Activated CD4-positive, alpha-beta T cell treated with anti-CD3 and anti-CD28 coated beads for 4 hours (primary cell): ENCODE results near the gene PTPMT1.

Experiments
- DNase-seq, 2 donors: peaks; one replicate each; pipeline ENCODE4 v3.0.0-alpha.2; 2020

The PTPMT1 gene

GRCh38 chr11:47586098-47586855 is 20.9 kb downstream of the PTPMT1 start, which contains the start of gene FAM180B:
Gene FAM180B (plus strand): TSS chr11:47586678. CDS start chr11:47586769, 91 bp downstream.
- DNase-seq, result no peak

- DNase-seq, result no peak
These were observed 21.8 kb downstream of the PTPMT1 start for GRCh38 chr11:47587039-47587716.

DNA sequence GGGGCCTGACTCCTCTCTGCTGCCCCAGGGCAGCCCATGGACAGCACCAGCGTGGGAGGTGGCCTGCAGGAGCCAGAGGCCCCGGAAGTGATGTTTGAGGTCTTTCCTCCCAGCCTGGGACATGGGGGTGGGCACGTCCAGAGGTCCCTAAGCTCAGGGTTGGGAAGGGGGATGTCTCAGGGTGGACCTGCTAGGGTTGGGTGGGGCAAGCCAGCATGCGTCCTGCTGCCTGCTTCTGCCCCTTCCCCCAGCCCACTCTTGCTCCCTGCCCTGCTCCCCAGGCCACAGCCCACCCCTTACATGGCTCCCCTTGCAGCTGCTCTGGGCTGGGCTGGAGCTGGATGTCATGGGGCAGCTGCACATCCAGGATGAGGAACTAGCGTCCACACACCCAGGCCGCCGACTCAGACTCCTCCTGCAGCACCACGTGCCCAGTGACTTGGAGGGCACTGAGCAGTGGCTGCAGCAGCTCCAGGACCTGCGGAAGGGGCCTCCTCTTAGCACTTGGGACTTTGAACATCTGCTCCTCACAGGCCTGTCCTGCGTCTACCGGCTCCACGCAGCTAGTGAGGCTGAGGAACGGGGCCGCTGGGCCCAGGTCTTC is 22.4 kb downstream of the PTPMT1 start:
- no peak for DNase-seq

DNA sequence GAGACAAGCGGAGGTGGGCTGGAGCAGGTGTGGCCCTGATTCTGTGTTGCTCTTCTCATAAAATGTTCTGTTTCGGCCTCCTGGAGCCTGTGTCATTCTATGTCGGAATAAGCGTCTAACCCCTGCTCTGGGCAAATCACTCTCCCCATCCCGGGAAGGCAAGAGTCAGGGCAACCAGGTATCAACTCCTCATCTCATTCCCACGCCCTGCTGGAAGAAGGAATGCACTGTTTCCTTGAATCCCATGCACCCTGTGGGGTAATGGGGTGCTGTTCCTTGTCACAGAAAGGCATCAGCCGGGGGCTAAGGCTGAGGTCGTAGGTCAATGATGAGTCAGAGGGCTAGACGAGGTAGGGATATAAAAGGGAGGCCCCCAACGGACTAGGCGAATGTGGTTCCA is 23.7 kb downstream of the PTPMT1 start:
- no peak for DNase-seq

DNA sequence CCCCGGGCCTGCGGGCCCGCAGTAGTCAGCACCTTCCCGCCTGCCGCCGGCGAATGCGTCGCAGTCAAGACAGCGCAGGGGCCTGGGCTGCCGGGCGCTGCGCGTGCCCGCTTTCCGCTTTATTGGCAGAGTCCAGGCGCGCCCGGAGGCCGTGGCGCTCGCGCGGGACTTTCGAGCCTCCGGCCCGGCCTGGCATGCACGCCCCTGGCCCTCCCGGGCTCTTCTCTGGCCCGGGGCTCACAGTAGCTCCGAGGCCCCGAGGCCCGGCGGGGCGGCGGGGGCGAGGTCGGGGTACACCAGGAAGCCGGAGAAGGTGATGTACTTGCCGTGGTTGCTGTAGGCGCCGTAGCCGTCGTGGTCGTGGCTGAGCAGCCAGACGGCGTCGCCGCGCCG is 24.2 kb downstream of the PTPMT1 start:
- no peak for DNase-seq

GRCh38 chr11:47589977-47590861 is 24.8 kb downstream of the PTPMT1 start:
- no peak for DNase-seq

DNA sequence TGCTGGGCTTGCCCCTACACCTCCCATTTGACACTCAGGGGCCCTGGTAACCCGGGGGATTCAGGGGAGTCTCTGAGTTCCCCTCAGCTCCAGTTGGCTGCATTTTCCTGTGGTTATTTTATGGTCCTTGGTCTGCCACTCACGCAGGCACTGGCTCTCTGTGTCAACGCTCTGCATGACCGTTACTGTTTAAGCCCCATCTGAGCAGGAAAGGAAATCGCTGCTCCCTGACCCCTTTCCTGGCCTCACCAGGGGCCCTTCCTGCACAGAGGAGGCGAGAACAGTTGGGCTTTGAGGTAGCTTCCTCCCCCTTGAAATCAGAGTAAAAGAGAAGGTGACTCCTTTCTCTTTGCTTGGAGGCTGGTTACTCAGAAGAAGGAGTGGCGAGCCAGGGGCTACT is 26.4 kb downstream of the PTPMT1 start:
- DNase-seq, result no peak

GRCh38 chr11:47592251-47592650 is 26.9 kb downstream of the PTPMT1 start:
- DNase-seq, result no peak

DNA sequence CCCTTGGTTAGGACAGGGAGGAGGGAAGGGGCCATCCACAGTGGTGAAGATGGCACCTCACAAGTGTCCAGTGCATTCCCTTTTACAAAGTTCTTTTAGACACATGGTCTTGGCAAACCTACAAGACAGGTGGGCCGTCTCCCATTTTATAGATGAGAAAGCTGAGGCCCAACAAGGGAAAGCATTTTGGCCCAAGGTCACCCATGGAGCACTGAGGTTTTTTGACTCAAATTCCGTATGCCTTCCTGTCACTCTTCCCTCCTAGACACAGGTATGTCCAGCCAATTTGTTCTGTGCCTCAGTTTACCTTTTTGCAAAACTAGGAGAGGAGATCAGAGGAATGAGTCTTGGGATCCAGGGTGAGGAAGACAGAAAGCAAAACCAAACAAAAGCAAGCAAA is 27.6 kb downstream of the PTPMT1 start:
- no peak for DNase-seq

GRCh38 chr11:47593492-47593933 is 28.1 kb downstream of the PTPMT1 start:
- DNase-seq, result no peak

- DNase-seq, result no peak
These were observed 28.8 kb downstream of the PTPMT1 start, which contains the start of gene C1QTNF4 for GRCh38 chr11:47593934-47594855. Gene C1QTNF4 (minus strand): TSS chr11:47594411. CDS start chr11:47590810, 3,601 bp downstream.

- DNase-seq, result no peak
These were observed 29.6 kb downstream of the PTPMT1 start for GRCh38 chr11:47595029-47595428.

- DNase-seq, result no peak
These were observed 30.6 kb downstream of the PTPMT1 start for GRCh38 chr11:47595967-47596366.

- DNase-seq, result no peak
These were observed 34.5 kb downstream of the PTPMT1 start for GRCh38 chr11:47599902-47600301.

GRCh38 chr11:47603295-47603694 is 37.9 kb downstream of the PTPMT1 start:
- no peak for DNase-seq

DNA sequence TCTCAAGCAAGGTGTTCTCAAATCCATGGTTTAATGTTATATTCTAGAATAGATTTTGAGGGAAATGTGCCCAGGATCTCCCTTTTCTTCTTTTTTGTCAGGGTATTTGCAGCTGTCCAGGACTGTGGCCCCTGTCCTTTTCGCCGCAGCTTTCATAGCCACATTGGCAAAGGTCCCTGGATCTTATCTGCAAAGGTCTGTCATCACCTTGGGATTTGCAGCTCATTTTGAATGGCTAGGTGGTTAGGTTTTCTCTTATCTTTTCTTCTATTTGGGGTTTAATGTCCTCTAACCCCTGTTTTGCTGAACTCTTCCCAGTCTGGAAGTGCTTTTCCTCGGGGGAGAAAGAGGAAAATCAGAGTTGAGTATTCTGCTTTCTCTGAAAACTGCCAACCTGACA is 40.5 kb downstream of the PTPMT1 start:
- no peak for DNase-seq

DNA sequence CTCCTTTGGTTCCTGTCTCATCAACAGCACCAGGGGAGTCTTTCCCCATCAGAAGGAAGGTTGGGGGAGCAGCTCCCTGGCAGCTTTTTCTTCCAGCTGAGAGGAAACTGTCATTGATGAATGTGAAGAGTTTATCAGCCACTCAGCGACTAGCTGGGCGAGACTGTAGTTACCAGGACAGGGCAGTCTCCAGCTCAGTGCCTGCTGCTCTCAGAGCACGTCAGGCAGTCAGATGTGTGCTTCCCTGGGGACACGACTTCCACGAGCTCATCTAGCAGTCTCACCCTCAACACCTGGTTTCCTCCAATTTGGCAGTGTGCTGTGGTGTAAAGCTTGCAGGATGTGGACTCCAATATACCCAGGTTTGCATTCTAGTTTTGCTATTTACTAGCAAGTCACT is 41.3 kb downstream of the PTPMT1 start:
- no peak for DNase-seq

DNA sequence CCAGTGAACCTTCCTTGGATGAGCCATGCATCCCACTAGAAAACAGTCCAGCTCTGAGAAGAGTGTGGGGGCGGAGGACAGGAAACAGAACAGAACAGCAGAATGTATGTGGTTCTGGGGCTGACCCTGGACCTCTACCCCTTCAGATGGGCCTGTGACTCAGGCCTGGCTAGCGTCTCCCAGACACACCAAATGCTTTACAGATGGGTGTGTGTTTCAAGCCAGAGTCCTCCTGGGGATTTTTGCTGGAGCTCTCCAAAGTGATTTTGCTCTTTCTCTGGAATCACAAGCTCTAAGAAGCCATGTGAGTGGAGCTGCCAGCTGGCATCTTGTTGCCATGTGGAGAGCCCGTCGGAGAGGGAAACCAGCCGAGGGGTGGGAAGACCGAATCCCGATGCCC is 42.0 kb downstream of the PTPMT1 start:
- DNase-seq, result no peak

DNA sequence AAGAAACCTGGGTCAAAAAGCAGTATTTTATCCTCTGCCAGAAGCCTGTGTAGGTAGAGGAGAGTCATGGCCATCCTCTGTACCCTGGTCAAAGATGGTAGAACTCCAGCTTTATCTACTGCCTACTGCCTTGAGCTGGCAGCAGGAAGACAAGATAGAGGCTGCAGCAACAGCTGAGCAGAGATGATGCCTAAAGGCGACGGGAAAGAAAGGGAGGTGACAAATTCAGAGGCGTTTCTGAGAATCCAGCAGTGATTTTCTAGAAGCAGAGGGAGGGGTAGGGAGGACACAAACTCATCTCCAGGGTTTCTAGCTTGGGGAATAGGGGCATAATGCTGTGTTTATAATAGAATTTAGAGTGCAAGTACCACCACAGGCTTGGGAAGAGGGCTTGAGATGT is 44.3 kb downstream of the PTPMT1 start:
- DNase-seq, result no peak

GRCh38 chr11:47611348-47611794 is 46.0 kb downstream of the PTPMT1 start:
- DNase-seq, result no peak

GRCh38 chr11:47615249-47615648 is 49.9 kb downstream of the PTPMT1 start:
- DNase-seq, result no peak
